LNCAP (cell line): Measurements from ENCODE around the gene PTMA.

Experiments used
- TF ChIP-seq, protein P1 (sequence below): fragments of 450-650 bp; IDR thresholded peaks from 2 replicates; pipeline ENCODE4 v1.5.1; 2017; ENCODE audit warnings: mild to moderate bottlenecking

PTMA gene

DNA sequence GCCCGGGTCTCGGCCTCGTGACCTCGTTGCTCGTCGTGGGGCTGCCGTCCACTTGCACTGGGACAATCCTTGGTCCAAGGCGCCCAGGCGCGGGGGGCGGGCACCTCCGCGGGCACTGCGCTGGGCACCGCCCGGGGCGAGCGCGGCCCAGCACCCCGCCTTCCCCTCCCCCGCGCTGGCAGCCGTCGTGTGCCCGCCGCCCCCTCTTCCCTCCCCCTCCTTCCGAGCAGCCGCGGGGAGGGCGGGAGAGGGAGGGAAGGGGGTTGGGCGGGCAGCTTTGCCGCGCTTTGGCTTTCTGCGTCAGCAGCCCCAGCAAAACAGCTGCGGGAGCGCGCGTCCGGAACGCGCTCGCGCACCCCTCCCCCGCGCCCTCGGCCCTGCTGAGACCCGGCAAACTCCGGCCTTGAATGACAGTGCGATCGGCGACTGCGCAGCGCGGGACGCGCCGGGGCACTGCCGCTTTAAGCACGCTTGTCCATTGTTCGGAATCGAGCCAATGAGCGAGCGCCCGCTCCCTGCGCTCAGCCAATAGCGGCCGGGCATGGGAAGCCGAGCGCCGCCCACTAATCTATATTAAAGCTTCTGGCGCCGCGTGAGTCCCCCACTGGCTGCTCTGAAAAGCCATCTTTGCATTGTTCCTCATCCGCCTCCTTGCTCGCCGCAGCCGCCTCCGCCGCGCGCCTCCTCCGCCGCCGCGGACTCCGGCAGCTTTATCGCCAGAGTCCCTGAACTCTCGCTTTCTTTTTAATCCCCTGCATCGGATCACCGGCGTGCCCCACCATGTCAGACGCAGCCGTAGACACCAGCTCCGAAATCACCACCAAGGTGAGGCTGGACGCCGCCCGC, at the start of gene PTMA:
Gene PTMA (plus strand): TSS at position 599 of the 846 bp plus-strand sequence. CDS start 182 bp downstream, at position 781.
- TF ChIP-seq, protein P1, sequence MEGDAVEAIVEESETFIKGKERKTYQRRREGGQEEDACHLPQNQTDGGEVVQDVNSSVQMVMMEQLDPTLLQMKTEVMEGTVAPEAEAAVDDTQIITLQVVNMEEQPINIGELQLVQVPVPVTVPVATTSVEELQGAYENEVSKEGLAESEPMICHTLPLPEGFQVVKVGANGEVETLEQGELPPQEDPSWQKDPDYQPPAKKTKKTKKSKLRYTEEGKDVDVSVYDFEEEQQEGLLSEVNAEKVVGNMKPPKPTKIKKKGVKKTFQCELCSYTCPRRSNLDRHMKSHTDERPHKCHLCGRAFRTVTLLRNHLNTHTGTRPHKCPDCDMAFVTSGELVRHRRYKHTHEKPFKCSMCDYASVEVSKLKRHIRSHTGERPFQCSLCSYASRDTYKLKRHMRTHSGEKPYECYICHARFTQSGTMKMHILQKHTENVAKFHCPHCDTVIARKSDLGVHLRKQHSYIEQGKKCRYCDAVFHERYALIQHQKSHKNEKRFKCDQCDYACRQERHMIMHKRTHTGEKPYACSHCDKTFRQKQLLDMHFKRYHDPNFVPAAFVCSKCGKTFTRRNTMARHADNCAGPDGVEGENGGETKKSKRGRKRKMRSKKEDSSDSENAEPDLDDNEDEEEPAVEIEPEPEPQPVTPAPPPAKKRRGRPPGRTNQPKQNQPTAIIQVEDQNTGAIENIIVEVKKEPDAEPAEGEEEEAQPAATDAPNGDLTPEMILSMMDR: no peak

DNA sequence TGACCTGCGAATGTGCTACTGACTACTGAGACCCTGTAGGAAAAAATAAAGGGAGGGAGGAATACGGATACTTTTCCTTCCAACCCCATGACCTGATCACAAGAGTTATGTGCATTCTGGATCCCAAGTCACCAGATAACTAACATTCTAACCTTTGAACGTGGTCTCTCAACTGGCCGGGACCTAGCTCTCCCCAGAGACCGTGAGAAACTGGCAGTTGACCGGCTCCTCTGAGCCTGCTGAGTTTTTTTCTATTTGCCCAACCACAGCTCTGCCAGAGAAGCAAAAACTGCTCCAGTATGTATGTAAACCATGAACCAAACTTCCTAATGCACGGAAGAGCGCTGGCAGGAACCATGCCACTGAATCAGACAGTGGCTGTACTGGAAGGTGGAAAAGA, 47.5 kb upstream of the PTMA start:
- TF ChIP-seq, protein P1: no peak

- TF ChIP-seq, protein P1: no peak
Observed at GRCh38 chr2:231661422-231662027, 46.8 kb upstream of the PTMA start.

DNA sequence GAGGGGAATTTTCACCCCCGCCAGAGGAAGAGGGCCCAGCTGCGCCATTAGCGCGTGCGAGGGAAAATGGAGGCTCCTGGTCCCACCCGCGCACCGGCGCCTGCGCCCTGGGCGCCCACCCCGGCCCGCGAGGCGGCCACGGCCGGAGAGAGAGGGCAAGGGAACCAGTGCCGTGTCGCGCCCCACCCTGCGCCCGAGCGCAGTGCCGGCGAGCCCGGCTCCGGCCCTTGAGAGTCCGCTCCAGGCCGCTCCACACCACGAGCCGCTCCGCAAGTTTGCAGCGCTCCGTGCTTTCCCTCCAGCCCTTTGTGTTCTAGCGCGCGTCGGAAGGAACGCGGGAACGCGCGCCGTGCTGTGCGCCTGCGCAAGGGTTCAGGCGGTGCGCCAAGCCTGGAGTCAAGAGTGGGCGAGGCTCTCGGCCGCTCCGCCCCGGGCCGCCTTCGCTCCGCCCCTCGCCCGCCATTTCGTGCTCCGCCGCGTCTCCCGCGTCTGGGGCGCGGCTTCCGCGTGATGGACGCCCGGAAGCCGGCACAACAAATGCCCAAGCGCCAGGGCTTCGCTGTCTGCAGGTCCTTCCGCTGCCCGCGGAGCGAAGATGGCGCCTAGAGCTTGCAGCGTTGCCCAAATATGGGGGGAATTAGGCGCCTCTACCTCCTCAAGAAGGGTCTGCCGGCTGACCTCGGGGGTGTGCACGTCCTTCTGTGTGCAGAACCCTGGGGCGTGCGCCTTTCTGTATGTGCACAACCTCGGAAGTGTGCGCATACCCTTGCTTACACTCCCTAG, 46.1 kb upstream of the PTMA start:
- TF ChIP-seq, protein P1: no peak

- TF ChIP-seq, protein P1: no peak
Observed at GRCh38 chr2:231662811-231663457, 45.4 kb upstream of the PTMA start.

GRCh38 chr2:231663458-231664212, 44.7 kb upstream of the PTMA start:
- TF ChIP-seq, protein P1: no peak
